ENCODE measurements around the gene ARHGAP31.

ARHGAP31 gene

DNA sequence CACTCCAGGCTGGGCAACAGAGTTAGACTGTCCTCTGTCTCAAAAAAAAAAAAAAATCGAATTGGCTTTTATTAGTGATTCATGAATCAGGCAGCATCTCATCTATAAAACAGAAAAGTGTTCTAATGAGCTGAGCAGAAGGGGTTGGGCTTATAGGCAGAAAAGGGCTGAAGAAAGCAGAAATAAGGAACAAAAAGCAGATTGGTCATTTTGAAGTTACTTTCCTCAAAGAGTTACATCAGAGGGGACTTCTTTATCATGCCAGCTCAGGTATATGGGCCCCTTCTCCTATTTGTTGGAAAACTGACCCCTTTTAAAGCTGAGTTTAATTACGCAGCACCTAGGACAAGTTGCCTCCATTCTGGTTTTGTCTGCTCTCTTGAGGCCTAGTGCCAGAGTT is 173.9 kb downstream of the ARHGAP31 start:
- no peak for TF ChIP-seq CTCF (IDR thresholded peaks at IDR 0.05; ENCODE audit: low read depth, low read length)
- no peaks in the 10 kb centered on the region for H3K27me3 ChIP-seq (ENCODE audit: insufficient read depth, low read depth, severe bottlenecking)
- DNase-seq: no peak
- H3K27ac ChIP-seq: no peak overlapping the region
- peaks cover 9% of the 10 kb centered on the region for H3K36me3 ChIP-seq
- H3K9me3 ChIP-seq (ENCODE audit: severe bottlenecking): no peaks in the 10 kb centered on the region
- H3K4me3 ChIP-seq (ENCODE audit: low read depth, low read length): no peak overlapping the region

- H3K36me3 ChIP-seq: peaks cover 9% of the 10 kb centered on the region
- H3K9me3 ChIP-seq (ENCODE audit: severe bottlenecking): no peaks in the 10 kb centered on the region
- TF ChIP-seq CTCF (IDR thresholded peaks at IDR 0.05; ENCODE audit: low read depth, low read length): no peak
- no peak for DNase-seq
- no peaks in the 10 kb centered on the region for H3K27me3 ChIP-seq (ENCODE audit: insufficient read depth, low read depth, severe bottlenecking)
- peak overlapping the region; percentile 96 for H3K4me3 ChIP-seq (ENCODE audit: low read depth, low read length)
- H3K27ac ChIP-seq: no peak overlapping the region; the same call in 1 of the 2 replicates
Observed at GRCh38 chr3:119469418-119470189, 175.4 kb downstream of the ARHGAP31 start.

Measured in WERI-Rb-1 (cell line).